ENCODE data around the gene KCNAB1.

DNA sequence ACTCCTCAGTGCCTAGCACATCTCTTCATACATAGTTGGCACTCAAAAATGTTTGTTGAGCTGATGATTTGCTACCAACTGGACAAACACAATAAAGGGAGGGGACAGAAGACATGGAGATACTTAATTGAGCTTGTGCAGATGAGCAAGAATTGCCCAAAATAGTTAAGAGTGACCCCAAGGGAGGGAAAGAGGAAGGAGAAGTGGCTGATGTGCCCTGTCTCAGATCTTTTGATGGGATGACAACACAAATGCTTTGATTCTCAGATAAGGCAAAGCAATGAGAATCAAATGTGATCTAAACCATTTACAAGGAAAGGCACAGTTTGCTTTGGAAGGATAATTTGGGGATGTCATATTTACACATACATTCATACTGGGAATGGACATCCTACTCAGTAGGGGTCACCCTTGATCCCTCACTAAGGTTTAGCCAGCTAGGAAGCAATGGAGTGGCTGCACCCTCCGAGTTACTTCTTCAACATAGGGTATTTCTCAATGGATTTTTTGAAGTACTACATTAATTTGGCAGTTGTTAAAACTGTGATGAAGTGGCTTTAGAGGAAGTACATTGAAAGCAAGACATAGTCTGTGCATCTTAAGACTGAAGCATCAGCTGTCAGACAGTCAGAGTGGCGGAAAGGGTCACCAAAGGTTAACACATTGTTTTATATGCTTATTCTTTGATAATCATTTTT lies 456.4 kb downstream of the KCNAB1 start:
- TF ChIP-seq POLR2AphosphoS5 (IDR thresholded peaks at IDR 0.05; ENCODE audit: low read depth, low read length) (no peak), EZH2 (IDR thresholded peaks at IDR 0.05) (no peak), SIN3A (IDR thresholded peaks at IDR 0.05; ENCODE audit: low read depth) (no peak), REST (IDR thresholded peaks at IDR 0.05; ENCODE audit: low read depth) (no peak), SRF (IDR thresholded peaks at IDR 0.05; ENCODE audit: low read depth) (no peak)
- TF ChIP-seq, protein P1, sequence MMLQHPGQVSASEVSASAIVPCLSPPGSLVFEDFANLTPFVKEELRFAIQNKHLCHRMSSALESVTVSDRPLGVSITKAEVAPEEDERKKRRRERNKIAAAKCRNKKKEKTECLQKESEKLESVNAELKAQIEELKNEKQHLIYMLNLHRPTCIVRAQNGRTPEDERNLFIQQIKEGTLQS (IDR thresholded peaks at IDR 0.05) = no peak

All from HCT116 (cell line).